OCI-LY7 (cell line): ENCODE measurements around the gene LCN9. TPM values are rescaled to one million over a fixed set of nuclear protein-coding genes. Genes with fewer than 3 reads are reported as not detected.

Experiments used
- BruUV-seq: library from RNA; stranded (reverse); fragments of 400-500 nt; replicated peaks from 2 replicates; lab custom pipeline; 2021; lab: Mats Ljungman, UMichigan
- CTCF ChIA-PET: fragments of 300-600 bp; sonication (Branson Sonifier 250); formaldehyde crosslinking; loops from one replicate; lab custom pipeline; 2022; ENCODE audit warnings: antibody characterized with exemption; ENCODE audit not compliant: unreplicated experiment; lab: Charles Lee
- POLR2A ChIA-PET: fragments of 300-600 bp; sonication (Branson Sonifier 250); formaldehyde crosslinking; loops from one replicate; lab custom pipeline; 2022; ENCODE audit warnings: antibody characterized with exemption; lab: Charles Lee
- DNase-seq: peaks from one replicate; pipeline ENCODE4 v3.0.0-alpha.2; 2015; ENCODE audit warnings: low spot score
- H2AFZ ChIP-seq: fragments of 200-600 bp; sonication (generic), shearing (Covaris generic); 2 replicates; pipeline ENCODE4 v1.6.1; 2014; ENCODE audit warnings: mild to moderate bottlenecking, antibody characterized with exemption, low read length, moderate library complexity
- H3K27ac ChIP-seq: fragments of 200-600 bp; sonication (generic); 2 replicates; pipeline ENCODE4 v1.5.1; 2014; ENCODE audit warnings: mixed run types, low read depth, mild to moderate bottlenecking, moderate library complexity, low read length, inconsistent platforms; ENCODE audit not compliant: poor library complexity, severe bottlenecking
- H3K36me3 ChIP-seq: fragments of 200-600 bp; sonication (generic); 2 replicates; pipeline ENCODE4 v1.6.1; 2014; ENCODE audit warnings: mild to moderate bottlenecking, antibody characterized with exemption, low read length, moderate library complexity, mixed read lengths; ENCODE audit not compliant: insufficient read depth
- H3K4me1 ChIP-seq: fragments of 200-600 bp; sonication (generic); 2 replicates; pipeline ENCODE4 v1.5.1; 2014; ENCODE audit warnings: mild to moderate bottlenecking, low read length; ENCODE audit not compliant: insufficient read depth, poor library complexity, severe bottlenecking
- H3K4me2 ChIP-seq: fragments of 200-600 bp; sonication (generic); 2 replicates; pipeline ENCODE4 v1.6.1; 2014; ENCODE audit warnings: mild to moderate bottlenecking, low read length
- H3K4me3 ChIP-seq: fragments of 200-600 bp; sonication (generic); 2 replicates; pipeline ENCODE4 v1.5.1; 2014; ENCODE audit warnings: mild to moderate bottlenecking, low read depth, low read length; ENCODE audit not compliant: poor library complexity, severe bottlenecking
- H3K79me2 ChIP-seq: fragments of 200-600 bp; sonication (generic); 2 replicates; pipeline ENCODE4 v1.6.1; 2016; ENCODE audit warnings: low read depth, mild to moderate bottlenecking, low read length, moderate library complexity, mixed read lengths; ENCODE audit not compliant: insufficient read depth
- H3K9me2 ChIP-seq: fragments of 200-600 bp; sonication (generic); 2 replicates; pipeline ENCODE4 v1.6.1; 2016; ENCODE audit warnings: mild to moderate bottlenecking, low read length, mixed read lengths; ENCODE audit not compliant: insufficient read depth
- H3K9me3 ChIP-seq: fragments of 200-600 bp; sonication (generic); 2 replicates; pipeline ENCODE4 v1.6.1; 2014; ENCODE audit warnings: mild to moderate bottlenecking, mixed run types, low read length, mixed read lengths
- H4K20me1 ChIP-seq: fragments of 200-600 bp; sonication (generic); 2 replicates; pipeline ENCODE4 v1.6.1; 2014; ENCODE audit warnings: mild to moderate bottlenecking, antibody characterized with exemption, low read length, moderate library complexity, mixed read lengths; ENCODE audit not compliant: insufficient read depth
- EZH2phosphoT487 ChIP-seq: fragments of 200-600 bp; sonication (generic); IDR thresholded peaks from 2 replicates; pipeline ENCODE4 v1.6.1; 2018; ENCODE audit warnings: low read depth, borderline replicate concordance, mild to moderate bottlenecking, mixed run types, antibody characterized with exemption, low read length, moderate library complexity, mixed read lengths
- intact Hi-C: fragments of 100-400 bp; cut with micrococcal nuclease; formaldehyde crosslinking; loops from one replicate; pipeline ENCODE4 v1.10.0; 2022; ENCODE audit not compliant: unreplicated experiment
- total RNA-seq, 2 experiments: library from RNA; depleted of rRNA in 1 of 2; stranded (reverse); fragments of >200 nt in 1 of 2; shearing (Covaris generic) in 1 of 2; gene quantifications; 2 replicates each; pipeline ENCODE4 v1.2.3, GENCODE V29; 2014 to 2022
- TF ChIP-seq, protein P1 (sequence below): fragments of 200-600 bp; sonication (generic); conservative IDR thresholded peaks from 2 replicates; pipeline ENCODE4 v1.5.1; 2014; ENCODE audit warnings: mild to moderate bottlenecking, antibody characterized with exemption, low read length, moderate library complexity, mixed read lengths

The LCN9 gene
- total RNA-seq, 2 experiments from 2014 or later: not detected

DNA sequence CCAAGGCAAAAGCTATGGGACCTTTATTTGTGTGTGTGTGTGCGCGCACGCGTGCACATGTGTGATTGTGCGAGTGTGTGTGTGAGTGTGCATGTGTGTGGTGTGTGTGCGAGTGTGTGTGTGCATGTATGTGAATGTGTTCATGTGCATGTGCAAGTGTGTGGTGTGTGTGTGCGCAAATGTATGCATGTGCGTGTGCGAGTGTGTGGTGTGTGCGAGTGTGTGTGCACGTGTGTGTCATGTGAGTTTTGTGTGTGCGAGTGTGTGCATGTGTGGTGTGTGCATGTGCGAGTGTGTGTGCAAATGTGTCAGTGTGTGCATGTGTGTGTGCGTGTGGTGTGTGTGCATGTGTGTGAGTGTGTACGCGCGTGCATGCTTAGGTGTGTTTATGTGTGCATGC, 12.7 kb upstream of the LCN9 start:
- Histone ChIP-seq H2AFZ (no peak overlapping the region), H3K4me1 (no peaks in the 10 kb centered on the region), H3K27ac (no peak overlapping the region), H3K9me2 (no peaks in the 10 kb centered on the region), H3K79me2 (no peaks in the 10 kb centered on the region), H3K4me2 (no peak overlapping the region), H3K9me3 (peaks cover 41% of the 10 kb centered on the region), H3K36me3 (no peaks in the 10 kb centered on the region), H4K20me1 (no peaks in the 10 kb centered on the region), H3K4me3 (no peak overlapping the region)
- BruUV-seq: no TSS peak
- no peak for TF ChIP-seq EZH2phosphoT487
- TF ChIP-seq, protein P1, sequence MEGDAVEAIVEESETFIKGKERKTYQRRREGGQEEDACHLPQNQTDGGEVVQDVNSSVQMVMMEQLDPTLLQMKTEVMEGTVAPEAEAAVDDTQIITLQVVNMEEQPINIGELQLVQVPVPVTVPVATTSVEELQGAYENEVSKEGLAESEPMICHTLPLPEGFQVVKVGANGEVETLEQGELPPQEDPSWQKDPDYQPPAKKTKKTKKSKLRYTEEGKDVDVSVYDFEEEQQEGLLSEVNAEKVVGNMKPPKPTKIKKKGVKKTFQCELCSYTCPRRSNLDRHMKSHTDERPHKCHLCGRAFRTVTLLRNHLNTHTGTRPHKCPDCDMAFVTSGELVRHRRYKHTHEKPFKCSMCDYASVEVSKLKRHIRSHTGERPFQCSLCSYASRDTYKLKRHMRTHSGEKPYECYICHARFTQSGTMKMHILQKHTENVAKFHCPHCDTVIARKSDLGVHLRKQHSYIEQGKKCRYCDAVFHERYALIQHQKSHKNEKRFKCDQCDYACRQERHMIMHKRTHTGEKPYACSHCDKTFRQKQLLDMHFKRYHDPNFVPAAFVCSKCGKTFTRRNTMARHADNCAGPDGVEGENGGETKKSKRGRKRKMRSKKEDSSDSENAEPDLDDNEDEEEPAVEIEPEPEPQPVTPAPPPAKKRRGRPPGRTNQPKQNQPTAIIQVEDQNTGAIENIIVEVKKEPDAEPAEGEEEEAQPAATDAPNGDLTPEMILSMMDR: no peak
- ChIA-PET POLR2A (no interaction called here), CTCF (no interaction called here)
- DNase-seq: no peak
- intact Hi-C loops: no loop called here

DNA sequence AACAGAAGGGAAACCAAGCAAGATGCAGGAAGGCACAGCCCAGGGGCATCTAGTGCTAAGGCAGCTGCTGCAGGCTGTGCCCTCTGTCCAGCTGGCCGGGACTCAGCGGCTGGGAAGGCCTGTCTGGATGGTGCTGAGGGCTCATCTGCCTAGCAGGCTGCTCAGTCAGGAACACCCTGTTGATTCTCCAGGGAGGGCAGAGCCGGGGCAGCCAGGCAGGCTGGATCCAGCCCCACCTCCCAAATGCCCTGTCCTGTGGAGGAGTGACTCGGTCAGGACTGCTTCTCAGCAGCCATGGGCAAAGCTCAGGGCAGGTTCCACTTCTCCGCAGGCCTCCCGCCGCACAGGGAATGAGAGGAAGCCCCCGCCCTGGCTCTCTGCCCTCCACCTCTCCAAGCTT, 7.8 kb upstream of the LCN9 start:
- DNase-seq: no peak
- intact Hi-C loops: no loop called here
- Histone ChIP-seq H3K4me1 (no peaks in the 10 kb centered on the region), H3K27ac (no peak overlapping the region), H3K4me2 (no peak overlapping the region), H3K36me3 (no peaks in the 10 kb centered on the region), H3K9me3 (0 out of 2 replicates have a peak, but pooled peaks cover under 1% of the 10 kb centered on the region), H2AFZ (no peak overlapping the region), H3K9me2 (no peaks in the 10 kb centered on the region), H3K4me3 (no peak overlapping the region), H4K20me1 (no peaks in the 10 kb centered on the region), H3K79me2 (no peaks in the 10 kb centered on the region)
- ChIA-PET CTCF (no interaction called here), POLR2A (interaction anchor here (0.6 kb wide), 1 partner anchor 950 kb away, joined by 3 read pairs; no protein-coding TSS in a partner anchor)
- BruUV-seq: no TSS peak
- TF ChIP-seq, protein P1: no peak
- TF ChIP-seq EZH2phosphoT487: no peak

DNA sequence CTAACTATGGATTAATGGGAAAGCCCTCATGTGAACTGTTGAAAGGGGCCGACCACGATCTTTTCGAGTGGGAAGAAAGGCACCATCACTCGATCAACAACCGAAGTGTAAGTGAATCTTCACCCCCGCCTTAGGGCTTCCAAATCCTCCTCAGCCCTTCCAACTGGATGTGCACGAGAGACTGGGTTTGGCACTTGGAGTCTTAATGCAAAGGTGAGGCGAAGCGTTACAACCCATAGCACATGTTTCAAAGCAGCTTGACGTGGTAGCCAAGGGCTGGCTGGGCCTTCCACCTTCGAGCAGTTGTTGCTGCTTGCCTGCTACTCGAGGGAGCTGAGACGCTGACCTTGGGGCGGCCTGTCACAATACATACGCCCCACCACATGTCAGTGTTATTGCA, 5.7 kb upstream of the LCN9 start:
- H3K4me1 ChIP-seq: no peaks in the 10 kb centered on the region
- no peak for DNase-seq
- intact Hi-C loops: no loop called here
- no peak overlapping the region for H3K4me2 ChIP-seq
- no peaks in the 10 kb centered on the region for H3K9me2 ChIP-seq
- CTCF ChIA-PET: no interaction called here
- H3K79me2 ChIP-seq: no peaks in the 10 kb centered on the region
- H3K36me3 ChIP-seq: no peaks in the 10 kb centered on the region
- TF ChIP-seq EZH2phosphoT487: no peak
- TF ChIP-seq, protein P1: no peak
- POLR2A ChIA-PET: interaction anchor here (0.5 kb wide), 1 partner anchor 9 kb away, joined by 3 read pairs; no protein-coding TSS in a partner anchor
- no peaks in the 10 kb centered on the region for H4K20me1 ChIP-seq
- no TSS peak for BruUV-seq
- H2AFZ ChIP-seq: no peak overlapping the region
- no peak overlapping the region for H3K4me3 ChIP-seq
- H3K27ac ChIP-seq: no peak overlapping the region
- H3K9me3 ChIP-seq: no peaks in the 10 kb centered on the region
